NCI-H128 (cell line): ENCODE measurements around the gene RBM38.

Experiments
- DNase-seq: peaks from one replicate; lab custom pipeline; 2025; ENCODE audit not compliant: unreplicated experiment; lab: John Stamatoyannopoulos, UW

The RBM38 gene

DNA sequence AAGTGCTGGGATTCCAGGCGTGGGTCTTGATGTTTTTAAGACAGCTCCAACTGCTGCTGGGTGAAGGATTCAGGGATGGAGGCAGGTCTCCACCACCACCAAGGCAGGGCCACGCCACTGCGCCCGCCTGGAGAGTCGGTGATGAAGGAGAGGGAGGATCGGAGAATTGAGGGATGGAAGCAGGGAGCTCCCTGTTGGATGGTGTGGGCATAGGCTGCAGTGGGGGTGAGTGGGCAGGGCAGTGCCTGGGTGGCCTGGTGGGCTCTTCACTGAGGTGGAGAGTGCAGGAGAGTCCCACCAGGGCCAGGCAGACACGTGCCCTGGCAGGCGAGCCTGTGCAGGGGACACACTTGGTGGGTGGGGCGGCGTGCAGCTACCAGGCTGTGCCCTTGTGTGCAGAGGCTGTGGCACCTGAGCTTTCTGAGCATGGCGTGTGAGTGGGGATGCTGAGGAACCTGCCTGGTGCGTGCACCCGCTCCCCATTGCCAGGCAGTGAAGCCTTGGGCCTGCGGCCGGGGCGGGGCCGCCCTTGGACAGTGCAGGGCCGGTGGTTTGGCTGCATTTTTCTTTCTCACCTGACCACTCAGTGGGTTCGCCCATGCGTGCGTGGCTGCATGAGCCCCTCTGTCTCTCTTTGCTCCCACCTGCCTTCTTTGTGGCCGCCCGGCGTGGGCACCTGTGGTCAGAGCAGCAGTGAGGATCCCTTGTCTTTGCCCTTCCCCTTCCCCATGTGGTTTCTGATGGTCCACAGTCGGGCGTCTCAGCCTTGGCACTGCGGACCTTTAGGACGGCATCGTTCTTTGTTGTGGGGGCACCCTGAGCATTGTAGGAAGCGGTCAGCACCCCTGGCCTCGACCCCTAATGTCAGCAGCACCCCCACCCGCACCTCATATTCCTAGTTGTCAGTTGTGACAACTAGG is 11.3 kb downstream of the RBM38 start:
- DNase-seq = no peak

DNA sequence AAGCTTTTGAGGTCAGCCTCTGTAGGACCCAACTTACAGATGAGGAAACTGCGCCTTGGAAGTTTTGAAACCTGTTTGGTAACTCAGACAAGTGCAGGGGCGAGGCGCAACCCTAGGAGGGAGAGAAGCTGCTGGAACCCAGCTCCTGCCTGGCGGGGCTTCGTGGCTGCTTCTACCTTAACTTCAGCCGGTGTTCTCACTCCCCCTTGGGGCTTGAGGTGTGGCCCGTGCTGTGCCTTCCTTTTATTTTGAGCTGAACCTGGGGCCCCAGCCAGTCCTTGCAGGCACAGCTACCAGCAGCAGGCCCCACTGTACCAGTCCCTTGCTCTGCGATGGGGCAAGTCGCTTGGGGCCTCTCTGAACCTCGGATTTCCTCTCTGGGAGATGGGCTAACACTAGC is 12.0 kb downstream of the RBM38 start:
- no peak for DNase-seq

- no peak for DNase-seq
These were observed 12.8 kb downstream of the RBM38 start for GRCh38 chr20:57404006-57404405.

GRCh38 chr20:57404419-57405072 is 13.3 kb downstream of the RBM38 start:
- DNase-seq = no peak

DNA sequence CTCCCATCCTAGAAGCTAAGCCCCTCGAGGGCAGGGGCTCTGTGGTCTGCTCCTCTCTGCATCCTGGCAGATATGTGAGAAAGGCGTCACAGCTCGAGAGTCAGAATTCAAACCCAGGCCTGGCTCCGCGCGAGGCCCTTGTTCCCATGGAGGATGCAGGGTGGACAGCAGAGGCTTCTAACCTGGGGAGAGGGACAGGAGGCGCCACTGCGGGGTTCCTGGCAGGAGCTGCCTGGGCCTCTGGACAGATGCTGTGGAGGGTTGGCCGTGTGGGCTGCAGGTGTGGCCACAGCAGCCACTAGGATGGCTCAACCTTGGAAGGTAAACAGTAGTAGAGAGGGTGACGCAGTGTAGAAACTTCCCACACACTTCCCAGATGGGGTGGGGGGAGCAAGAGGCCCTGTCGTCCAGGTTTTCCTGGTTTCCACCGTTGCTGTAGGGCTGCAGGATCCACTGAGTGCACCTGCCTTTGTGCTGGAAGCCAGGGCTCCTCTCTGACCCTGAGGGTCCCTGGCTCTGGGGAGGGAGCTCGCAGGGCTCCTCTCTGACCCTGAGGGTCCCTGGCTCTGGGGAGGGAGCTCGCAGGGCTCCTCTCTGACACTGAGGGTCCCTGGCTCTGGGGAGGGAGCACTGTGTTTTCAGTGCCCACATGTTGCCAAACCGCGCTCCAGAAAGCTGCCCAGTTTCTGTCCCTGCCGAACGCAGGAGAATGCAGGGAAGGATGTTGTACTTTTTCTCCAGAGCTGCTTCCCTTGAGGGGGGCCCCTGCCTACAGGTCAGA is 14.2 kb downstream of the RBM38 start:
- no peak for DNase-seq

GRCh38 chr20:57407541-57407956 is 16.4 kb downstream of the RBM38 start:
- no peak for DNase-seq

- no peak for DNase-seq
These were observed 16.9 kb downstream of the RBM38 start for GRCh38 chr20:57408131-57408530.

DNA sequence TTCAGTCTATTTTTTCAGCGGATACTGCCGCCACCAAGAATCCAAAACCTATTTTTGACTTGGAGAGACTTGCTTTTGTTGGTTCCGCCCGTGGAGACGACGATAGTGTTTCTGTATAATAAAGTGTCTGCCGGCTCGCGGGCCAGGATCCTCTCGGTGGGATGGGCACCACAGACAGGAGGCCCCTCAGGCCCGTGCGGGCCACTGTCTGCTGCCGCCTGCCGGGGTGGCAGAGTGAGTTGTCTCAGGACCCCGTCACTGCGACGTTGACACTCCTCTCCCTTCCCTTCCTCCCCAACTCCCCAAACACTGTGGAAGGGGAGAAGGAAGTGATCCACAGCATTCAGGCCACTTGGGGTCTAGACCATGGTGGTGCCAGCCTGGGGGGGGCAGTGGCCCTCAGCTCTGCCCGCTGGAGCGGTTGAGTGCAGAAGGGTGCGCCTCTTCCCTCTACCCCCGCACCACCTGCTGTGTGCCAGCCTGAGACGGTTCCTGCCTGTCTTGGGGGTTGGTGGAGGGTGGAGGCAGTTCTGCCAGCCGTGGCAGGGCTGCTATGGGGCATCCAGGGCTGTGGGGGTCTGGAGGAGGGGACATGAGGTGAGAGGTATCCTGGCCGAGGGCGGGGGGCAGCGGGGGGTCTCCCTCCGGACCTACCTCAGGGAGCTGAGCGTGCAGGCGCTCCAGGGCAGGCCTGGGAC is 17.5 kb downstream of the RBM38 start:
- no peak for DNase-seq

GRCh38 chr20:57409316-57409671 is 18.1 kb downstream of the RBM38 start:
- no peak for DNase-seq

GRCh38 chr20:57409672-57410397 is 18.6 kb downstream of the RBM38 start:
- no peak for DNase-seq

GRCh38 chr20:57410398-57410920 is 19.3 kb downstream of the RBM38 start:
- no peak for DNase-seq

DNA sequence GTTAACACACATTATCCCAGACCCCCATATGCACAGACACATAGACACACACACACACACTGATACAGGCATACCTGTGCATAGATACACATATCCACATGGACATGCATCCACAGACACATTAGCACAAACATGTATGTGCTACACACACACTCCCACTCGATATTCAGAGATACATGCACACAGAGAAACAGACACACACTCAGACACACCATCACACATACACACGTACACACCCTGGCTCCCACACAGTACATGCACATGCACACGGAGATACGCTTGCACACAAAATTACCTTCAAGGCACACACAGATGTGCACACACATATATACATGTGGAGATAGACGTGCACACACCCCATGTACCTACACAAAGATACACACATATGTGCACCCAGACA is 19.7 kb downstream of the RBM38 start:
- DNase-seq = no peak

DNA sequence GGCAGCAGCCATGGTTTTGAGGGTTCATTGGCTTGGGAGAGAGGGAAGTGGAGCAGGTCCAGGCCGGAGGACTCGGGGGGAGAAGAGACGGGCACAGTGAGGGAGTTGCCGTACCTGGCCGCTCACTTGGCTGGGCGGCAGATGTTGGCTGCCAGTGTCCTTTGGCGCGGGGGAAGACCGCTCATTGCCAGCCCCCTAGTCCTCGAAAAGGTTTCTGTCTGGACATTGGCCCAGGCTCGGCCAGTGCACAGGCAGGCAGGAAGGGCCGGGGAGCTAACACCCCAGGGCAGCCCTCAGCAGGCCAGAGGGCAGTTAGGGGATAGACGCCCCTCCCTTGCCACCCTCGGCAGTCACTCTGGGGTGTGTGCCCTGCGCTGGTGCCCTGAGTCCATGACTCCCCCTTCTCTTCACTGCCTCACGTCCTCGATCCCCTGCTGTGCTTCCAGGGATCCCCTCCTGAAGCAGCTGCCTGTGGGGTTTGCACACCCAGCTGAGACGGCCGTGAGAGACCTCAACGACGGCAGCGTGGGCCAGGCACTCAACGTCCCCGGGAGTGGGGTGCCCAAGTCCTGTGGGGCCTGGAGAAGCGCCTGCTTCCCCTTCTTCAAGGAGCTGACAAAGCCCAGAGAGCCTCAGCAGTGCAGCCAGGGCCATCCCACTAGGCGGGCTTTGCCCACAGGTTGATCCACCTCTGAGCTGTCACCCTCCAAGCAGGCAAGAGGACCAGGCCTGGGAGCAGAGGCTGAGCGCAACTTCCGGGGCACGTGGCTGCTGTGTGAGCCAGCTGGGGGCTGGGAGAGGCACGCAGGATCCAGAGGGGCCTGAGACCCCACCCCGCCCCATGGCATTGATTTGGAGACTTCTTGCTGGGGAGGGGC is 20.4 kb downstream of the RBM38 start:
- no peak for DNase-seq

- no peak for DNase-seq
These were observed 21.3 kb downstream of the RBM38 start for GRCh38 chr20:57412347-57413029.

DNA sequence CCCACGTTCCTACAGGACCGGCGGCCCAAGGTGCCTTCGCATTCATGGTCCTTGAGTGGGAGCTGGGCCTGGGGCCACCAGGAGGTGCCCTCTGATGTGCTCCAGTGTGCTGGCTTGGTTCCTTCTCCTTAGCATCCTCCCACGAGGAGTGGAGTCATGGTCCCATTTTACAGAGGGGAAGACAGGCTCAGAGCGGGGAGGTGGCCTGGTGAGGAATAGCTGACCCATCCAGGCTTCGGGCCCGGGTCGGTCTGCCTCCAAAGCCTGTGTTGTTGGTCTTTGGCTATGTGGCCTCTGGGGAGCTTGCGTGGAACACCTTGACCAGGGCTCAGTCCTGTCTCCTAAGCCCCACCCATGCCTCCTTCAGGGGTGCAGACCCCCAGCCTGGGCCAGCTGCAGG is 22.8 kb downstream of the RBM38 start:
- no peak for DNase-seq

- DNase-seq = no peak
These were observed 23.8 kb downstream of the RBM38 start for GRCh38 chr20:57414867-57415592.

GRCh38 chr20:57415771-57416170 is 24.6 kb downstream of the RBM38 start:
- DNase-seq = no peak
